GM19372 (cell line): ENCODE measurements around the gene BMP2K.
"Not testable (repeated sequence)": the region's sequence is repeated elsewhere in the genome, so short reads cannot be mapped to it uniquely, and the experiment has no call there.

Experiments used
- ATAC-seq: cut with Tn5 transposase; IDR thresholded peaks from one replicate; pipeline ENCODE4 v1.9.1; 2021; ENCODE audit warnings: mild to moderate bottlenecking, low read depth, moderate library complexity; ENCODE audit not compliant: unreplicated experiment

BMP2K gene

DNA sequence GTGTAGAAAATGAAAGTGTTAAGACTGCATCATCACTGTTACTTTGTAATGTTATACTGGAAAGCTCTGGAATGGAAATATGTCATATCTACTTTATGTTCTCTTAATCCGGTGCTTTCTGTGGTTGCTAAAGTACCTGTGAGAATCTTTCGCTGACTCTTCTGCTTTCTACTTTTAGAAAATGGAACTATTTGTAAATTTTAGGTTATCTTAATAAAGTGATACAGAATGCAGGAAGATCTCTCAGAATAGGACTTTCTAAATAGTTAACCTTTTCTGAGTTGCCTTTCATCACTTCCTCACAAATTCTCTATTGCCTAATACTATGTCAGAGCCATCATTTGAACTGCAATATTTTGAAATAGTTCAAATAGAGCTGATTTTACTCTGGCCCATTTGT lies 69.3 kb downstream of the BMP2K start:
- ATAC-seq: peak; percentile 83

DNA sequence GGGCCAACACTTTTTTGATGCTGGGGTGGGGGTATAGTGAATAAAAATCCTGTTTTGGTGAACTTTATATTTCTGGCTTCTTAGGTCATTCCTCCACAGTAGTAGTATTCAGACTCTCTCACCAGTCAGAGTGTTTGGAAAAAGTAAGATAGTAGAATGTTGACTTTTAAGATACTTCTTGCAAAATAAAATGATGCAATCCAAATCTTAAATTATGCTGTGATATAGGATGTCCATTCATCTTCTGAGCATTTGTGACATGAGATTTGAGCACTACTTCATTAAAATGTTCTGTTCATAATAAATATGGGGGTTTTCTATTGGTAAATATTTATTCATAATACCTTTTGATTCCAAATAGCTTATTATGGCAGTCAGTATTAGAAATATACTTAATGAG lies 70.1 kb downstream of the BMP2K start:
- ATAC-seq: no peak

DNA sequence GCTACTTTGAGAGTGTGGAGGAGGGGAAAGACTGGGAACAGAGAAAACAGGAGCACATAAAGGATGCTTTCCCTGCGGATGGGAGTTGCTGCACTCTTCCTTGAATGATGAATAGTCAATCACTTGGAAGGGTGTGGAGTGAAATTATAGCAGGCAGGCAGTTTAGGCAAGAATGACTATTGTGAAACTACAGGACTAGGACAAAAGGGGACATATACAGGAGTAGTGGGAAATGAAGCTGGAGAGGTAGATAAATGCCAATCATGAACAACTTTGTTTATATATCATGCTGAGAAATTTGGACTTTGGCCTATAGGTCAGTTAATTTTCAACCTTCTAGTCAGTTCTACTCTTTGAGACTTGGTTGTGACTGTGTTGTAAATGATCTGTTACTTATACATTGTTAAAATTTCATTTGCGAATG lies 86.2 kb downstream of the BMP2K start:
- no peak for ATAC-seq

DNA sequence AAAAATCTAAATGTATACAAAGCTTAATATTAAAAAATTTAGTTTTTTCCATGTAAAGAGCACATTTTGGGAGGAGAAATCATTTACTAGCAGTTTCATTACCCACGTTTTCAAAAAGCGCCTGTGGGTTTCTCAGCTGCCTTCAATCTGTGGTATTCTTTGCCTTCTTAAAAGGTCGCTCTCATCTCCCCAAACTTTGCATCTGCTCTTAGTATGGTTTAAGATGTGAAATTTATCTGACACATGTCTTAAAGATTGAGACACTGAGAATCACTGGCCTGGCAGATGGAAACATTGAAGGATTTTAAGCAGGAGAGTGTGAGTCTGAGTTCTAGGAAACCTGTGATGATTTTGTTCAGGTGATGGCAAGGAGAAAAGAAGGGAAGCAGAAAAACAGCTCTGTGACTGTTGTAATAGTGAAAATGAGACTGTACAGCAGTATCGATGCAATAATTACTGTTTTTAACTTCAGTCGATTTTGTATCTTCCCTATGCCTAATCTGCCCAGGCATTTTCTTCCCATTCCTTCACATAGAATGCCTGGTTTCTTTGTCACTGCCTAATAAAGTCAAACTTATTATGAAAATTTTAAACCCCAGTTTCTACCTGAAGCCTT lies 87.2 kb downstream of the BMP2K start:
- ATAC-seq: peak; percentile 52

DNA sequence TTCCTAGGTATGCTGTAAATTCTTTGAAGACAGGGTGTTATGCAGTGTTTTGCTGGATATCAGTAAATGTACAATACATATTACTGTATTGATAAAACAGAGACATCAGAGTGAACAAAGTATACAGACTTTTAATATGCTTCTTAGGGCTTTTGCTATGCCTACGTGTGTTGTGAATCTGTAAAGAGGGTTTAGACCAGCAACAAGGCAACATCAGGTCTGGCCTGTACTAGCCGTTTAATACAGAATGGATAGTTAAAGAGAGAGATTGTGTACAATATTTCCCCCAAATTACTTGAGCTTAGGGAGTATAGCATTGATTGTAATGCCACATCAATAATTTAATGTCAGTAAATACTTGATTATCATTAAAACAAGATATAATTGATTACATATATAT lies 87.8 kb downstream of the BMP2K start:
- ATAC-seq: no peak

DNA sequence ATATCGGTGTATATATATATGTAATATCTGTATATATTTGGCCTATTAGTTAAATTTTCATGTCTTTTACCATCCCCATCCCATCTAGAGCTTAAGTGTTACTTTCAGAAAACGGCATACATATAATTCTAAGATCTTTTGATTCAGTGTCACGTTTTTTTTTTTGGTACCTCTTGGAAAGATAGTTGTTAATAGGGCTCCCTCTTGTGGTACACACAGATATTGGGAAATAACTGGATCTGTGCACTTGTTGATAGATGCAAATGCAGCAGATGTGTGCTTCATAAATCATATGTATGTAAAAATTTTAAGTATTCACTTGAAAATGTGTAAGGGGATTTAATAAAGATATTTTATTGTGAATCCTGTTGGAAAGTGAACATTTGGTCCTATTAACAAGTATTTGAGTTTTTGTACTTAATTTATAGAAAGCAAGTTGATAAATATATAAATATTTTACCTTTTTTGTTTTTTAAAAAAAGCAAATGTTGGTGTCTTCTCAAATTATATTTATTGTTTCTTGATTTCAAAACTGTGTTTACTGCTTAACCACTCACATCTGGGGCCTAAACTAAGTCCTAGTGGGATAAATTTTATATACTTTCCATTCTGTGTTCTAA lies 88.4 kb downstream of the BMP2K start:
- no peak for ATAC-seq

DNA sequence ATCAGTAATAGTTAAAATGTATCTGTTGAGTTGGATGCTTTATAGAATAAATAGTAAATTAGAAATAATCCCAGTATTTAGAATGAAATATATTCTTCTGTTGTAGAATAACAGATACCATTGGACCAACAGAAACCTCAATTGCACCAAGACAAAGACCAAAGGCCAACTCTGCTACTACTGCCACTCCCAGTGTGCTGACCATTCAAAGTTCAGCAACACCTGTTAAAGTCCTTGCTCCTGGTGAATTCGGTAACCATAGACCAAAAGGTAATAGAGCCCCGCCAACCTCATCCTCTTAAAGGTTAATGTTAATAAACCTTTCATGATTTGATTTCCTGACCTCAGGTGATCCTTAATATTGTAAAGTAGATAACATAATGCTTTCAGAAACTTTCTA lies 89.3 kb downstream of the BMP2K start:
- ATAC-seq: no peak

DNA sequence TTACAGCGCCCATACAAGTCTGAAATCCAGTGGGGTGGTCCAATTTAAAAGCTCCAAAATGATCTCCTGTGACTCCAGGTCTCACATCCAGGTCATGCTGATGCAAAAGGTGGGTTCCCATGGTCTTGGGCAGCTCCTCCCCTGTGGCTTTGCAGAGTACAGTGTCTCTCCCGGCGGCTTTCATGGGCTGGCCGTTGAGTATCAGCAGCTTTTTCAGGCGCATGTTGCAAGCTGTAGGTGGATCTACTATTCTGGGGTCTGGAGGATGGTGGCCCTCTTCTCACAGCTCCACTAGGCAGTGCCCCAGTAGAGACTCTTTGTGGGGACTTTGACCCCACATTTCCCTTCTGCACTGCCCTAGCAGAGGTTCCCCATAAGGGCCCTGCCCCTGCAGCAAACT lies 92.6 kb downstream of the BMP2K start:
- ATAC-seq: not testable (repeated sequence)

DNA sequence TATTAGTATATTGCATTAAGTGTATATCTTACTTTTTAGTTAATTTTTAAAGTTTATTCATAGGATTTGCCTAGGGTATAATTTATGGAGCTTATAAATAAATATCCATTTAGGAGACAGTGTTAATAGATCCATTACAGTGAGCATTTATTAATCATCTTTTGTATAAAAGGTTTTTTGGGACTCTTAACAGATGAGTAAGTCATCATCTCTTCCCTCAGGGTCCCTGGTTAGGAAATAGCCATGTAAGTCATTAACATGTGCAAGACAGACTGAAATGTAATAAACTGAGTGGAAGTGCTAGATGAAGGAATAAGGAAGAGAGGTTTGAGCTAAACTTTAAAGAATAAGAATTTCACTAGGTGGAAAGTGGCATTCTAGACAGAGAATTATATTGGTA lies 93.9 kb downstream of the BMP2K start:
- ATAC-seq: no peak

DNA sequence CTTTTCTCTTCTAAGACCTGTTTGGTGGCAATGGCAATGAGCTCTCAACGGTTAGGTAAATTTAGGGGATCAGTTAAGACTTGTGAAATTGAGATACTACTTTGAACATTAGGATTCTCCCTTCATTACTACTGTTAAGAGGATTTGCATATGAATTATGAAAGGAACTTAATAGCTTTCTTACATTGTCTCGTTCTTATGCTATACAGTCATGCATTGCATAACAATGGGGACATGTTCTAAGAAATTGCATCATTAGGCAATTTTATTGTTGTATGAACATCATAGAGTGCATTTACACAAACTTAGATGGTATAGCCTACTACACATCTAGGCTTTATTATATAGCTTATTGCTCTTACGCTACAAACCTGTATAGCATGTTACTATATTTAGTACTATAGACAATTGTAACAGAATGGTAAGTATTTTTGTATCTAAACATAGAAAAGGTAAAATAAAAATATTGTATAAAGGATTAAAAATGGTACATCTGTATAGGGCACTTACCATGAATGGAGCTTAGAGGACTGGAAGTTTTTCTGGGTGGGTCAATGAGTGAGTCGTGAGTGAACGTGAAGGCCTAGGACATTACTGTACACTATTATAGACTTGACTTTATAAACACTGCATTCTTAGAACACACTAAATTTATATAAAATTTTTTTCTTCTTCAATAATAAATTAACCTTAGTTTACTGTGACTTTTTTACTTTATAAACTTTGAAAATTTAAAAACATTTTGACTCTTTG lies 100.6 kb downstream of the BMP2K start:
- ATAC-seq: no peak

DNA sequence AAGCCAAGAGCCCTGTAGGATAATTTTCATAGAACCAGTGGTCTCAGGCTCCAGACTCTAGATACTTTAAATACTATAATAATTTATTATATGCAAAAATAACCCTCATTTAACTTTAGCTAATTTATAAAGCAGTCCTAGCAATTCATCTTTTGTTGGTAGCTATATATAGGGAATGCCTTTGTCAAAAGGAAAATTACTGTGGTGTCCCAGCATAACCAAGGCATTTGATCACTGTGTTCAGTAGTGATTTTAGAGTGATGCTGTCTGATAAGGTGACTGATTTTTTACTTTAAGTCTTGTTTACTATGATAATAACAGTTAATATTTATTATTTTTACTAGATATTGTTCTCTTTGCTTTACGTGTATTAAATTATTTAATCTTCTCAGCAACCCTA lies 101.9 kb downstream of the BMP2K start:
- no peak for ATAC-seq

DNA sequence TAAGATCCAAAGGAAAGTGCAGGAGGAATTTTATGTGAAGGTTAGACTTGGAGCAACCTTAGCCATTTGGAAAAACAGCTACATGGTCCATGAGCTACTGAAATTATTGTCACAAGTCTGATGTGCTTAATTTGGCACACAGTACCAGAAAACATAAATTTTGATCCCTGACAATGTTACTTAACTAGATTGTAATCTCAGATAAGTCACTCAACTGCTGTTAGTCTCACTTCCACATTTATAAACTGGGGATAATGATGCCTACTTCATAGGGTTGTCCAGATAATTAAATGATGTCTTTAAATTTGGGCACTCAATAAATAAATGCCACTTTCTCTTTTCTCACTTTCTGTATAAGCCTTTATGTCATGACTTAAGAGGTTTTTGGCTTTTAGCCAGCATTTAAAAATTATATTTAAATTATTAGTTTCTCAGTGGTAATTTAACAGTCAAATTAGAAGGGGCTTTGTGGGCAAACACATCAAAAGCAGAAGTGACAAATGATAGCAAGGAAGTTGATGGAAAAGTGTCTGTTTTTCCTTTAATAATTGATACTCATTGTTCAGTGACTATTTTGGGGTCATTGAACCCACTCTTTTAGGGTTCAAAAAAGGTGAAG lies 104.8 kb downstream of the BMP2K start:
- ATAC-seq: no peak

DNA sequence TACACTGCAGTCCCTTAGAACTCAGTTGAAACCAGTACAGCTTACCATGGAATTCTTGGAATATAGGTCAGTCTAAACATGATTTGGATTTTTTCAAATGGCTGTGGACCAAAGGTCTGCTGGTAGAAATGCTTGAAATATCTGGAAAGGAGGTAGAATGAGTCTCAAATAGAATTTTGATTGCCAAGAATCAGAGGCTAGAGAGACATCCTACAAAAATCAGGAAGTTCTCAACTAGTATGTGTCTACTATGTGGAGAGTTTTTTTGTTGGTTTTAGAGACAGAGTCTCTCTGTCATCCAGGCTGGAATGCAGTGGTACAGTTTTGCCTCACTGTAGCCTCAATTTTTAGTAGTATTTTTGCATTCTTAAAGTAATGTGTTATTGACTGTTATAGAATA lies 109.4 kb downstream of the BMP2K start:
- ATAC-seq: no peak

DNA sequence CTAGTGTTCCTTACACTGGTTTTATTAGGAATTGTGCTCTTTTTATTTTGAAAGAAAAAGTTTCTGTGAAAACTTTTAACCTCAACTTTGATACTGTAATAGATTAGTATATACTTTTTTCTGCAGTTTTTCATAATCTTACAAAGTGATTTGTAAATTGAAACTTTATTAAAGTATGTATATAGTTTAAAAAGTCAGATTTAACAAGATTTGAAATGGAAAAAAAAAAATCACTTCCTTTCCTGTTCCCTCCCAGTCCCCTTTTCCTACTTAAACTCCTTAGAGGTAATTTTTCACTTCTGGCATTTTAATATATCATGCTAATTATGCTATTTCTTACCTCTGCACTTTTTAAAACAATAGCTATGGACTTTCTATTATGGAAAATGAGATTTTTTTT lies 113.8 kb downstream of the BMP2K start:
- ATAC-seq: no peak

DNA sequence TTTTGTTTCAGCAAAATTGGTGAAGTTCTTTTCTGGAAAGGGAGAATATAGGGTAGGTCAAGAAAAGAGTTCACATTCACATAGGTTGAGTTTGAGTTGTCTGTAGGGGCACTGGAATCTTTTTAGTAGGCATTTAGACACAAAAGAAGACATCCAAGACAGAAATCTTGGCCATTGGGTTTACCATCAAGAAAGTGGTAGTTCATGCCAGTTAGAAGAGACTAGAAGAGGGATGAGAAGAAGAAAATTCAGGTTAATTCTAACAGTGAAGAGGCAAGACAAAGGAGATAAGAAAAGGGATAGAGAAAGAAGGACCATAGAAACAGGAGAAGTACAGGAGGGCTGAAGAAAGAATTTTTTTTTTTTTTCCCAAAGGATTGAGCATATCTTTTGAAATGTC lies 123.2 kb downstream of the BMP2K start:
- no peak for ATAC-seq

DNA sequence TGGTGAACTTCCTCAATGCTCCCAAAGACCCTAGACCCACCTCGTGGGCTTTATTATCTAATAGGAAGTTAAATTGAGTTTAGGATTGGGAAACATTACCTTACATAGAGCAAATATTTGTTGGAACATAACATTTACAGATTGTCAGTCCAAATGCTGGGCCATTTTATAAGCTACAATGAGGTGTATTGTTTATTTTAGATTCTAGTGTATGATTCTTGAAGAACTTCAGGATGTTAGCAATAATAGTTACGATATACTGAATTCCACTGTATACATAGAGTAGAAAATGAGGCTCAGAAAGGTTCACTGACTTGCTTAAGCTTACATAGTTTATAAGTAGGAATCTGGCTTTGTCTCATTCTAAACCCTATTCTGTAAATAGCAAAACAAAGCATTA lies 125.7 kb downstream of the BMP2K start:
- ATAC-seq: no peak

DNA sequence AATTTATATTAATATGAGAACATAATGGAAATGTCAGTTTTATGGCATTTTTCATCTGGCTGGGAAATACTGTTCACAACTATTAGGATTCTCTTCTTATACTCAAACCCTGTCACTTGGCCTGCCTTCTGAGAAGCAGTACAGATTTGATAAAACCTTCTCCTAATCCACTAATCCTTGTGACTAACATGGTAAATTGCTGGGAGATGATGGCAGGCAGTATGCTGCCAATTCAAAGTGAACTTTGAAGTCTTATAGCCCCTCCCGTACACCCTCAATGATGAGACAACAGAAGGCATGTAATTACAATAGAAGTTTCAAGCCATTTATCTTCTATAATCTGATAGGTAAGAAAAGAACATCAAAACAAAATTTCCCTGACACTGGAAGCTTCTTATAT lies 126.1 kb downstream of the BMP2K start:
- no peak for ATAC-seq

DNA sequence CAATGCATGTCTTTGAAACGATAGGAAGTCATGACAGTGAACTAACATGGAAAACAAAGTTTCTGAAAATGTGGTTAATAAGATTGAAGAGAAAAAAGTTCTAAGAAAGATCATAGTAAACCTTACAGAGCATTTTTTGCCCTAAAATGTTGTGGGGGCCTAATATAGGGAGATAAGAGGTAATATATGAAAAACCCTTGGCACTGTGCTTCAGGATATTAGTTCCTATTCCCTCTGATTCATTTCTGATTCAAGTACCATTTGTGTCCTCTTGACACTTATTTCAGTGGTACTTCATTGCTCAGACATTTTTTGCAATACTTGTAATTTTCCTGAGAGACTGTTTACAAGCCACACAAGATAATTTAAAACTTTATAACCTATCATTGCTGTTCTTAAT lies 128.0 kb downstream of the BMP2K start:
- no peak for ATAC-seq

DNA sequence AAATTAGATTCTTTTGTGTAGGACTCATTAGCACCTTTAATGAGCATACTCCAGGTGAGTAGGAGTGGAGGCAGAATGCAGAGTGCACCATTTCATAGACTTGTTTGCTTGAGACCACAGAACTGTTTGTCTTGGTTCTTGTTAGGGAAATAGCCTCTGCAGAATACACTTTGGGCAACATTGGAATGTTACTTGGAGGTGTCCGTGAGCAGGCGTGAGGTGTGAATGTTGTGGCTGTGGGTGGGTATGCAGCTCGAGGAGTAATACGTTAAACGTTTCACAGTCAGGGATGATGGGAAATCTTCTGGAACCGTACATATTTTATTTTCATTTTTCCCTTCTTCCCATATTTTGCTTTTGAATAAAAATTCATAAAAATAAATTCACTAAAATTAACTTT lies 131.5 kb downstream of the BMP2K start:
- ATAC-seq: no peak

DNA sequence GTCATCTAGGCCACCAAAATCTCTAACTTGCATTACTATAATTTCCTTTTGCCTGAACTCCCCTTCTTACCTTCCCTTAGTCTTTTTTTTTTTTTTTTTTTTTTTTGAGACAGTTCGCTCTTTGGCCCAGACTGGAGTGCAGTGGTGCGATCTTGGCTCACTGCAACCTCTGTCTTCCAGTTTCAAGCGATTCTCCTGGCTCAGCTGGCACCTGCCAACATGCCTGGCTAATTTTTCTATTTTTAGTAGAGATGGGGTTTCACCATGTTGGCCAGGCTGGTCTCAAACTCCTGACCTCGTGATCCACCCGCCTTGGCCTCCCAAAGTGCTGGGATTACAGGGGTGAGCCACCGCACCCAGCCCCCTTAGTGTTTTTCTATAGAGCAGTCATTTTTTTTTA lies 132.8 kb downstream of the BMP2K start:
- ATAC-seq: not testable (repeated sequence)

DNA sequence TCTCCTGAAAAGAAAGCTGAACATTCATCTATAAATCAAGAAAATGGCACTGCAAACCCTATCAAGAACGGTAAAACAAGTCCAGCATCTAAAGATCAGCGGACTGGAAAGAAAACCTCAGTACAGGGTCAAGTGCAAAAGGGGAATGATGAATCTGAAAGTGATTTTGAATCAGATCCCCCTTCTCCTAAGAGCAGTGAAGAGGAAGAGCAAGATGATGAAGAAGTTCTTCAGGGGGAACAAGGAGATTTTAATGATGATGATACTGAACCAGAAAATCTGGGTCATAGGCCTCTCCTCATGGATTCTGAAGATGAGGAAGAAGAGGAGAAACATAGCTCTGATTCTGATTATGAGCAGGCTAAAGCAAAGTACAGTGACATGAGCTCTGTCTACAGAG lies 134.5 kb downstream of the BMP2K start:
- ATAC-seq: no peak

DNA sequence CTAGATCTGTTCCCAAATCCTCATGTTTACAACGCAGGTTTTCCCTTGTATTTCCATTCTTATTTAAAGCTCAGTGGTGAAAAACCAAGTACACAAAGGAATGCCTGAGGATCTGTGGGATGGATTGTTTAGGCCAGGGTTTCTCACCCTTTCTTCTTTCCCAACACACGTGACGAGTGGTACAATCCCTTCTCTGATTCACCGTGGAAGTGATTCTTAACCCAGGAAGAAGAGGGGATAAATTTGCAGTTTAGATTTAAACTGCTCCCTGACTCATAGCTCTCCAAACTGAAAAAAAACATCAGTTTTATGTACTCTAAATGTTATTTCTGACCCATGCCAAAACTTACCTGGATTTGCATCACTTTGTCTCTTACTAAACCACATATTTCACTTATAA lies 146.1 kb downstream of the BMP2K start:
- no peak for ATAC-seq
